ENCODE results near the gene CCDC74B.
"Not testable (repeated sequence)": the region's sequence is repeated elsewhere in the genome, so short reads cannot be mapped to it uniquely, and the experiment has no call there.

CCDC74B gene

DNA sequence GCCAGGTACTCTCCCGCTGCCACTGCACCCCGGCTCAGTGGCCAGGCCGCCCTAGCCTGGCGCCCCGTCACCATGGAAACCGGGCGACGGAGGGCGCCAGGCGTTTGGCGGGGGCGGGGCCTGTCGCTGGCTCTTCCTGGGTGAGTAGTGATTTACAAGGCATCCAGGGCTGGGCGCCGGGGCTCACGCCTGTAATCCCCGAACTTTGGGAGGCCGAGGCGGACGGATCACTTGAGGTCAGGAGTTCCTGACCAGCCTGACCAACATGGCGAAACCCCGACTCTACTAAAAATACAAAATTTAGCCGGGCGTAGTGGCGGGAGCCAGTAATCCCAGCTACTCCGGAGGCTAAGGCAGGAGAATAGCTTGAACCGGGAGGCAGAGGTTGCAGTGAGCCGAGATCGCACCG is at the start of gene CCDC74B:
Gene CCDC74B, minus strand, starts transcription at position 107 of the 409 bp plus-strand sequence. CDS start 116 bp downstream, outside the sequence.
- DNase-seq, result peak; percentile 78

DNA sequence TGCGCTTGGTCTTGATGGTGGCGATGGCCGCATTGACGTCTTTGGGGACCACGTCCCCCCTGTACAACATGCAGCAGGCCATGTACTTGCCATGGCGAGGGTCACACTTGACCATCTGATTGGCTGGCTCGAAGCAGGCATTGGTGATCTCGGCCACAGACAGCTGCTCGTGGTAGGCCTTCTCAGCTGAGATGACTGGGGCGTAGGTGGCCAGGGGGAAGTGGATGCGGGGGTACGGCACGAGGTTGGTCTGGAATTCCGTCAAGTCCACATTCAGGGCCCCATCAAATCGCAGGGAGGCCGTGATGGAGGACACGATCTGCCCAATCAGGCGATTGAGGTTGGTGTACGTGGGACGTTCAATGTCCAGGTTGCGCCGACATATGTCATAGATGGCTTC is 48.9 kb upstream of the CCDC74B start:
- DNase-seq, result not testable (repeated sequence)

DNA sequence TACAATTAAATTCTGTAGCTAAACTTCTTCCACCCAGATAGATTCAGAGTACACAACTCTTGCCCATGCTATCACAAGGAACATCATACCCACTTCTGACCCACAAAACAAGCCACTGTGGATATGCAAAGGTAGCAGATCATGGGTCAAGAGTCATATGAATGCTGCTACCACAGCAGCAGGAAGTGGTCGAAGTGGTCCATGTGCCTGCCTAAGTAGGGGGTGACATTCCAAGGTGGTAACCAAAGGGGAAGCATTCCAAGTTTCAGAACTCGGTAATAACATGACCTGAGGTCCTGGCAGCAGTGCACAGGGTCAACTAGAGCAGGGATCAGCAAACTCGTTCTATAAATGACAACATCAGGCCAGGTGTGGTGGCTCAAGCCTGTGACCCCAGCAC is 47.5 kb upstream of the CCDC74B start:
- DNase-seq, result not testable (repeated sequence)

DNA sequence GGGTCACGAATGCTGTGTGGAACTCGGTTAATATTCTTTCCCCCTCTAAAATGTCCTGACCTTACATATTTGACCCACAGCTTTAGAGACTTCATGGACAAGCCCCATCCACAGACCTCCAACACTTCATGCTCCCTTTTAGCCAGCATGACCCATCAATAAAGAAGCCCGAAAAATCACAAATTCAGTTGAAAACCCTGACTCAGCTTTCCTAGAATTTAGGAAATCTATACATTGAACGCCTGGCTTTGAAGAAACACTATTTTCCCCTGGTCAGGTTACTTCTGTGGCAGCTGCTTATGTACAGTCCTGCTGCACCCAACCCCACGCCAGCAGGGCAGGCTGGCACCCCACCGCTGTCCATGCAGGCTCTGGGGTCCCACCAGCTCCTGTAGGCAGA is 46.4 kb upstream of the CCDC74B start:
- not testable (repeated sequence) for DNase-seq

DNA sequence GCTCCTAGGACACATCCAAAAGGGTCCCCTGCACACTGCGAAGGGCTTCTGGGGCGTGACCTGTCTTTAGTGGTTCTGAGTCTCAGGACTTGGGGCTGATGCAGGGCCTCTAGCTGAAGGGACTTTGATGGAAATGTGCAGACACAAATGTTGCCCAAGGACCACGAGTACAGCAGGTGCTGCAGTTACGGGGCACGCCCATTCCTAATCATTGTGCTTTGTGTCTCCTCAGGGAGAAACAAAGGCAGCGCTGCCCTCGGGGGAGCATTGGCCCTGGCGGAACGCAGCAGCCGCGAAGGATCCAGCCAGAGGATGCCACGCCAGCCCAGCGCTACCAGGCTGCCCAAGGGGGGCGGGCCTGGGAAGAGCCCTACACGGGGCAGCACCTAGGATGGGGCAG is 45.3 kb upstream of the CCDC74B start:
- DNase-seq, result no peak

DNA sequence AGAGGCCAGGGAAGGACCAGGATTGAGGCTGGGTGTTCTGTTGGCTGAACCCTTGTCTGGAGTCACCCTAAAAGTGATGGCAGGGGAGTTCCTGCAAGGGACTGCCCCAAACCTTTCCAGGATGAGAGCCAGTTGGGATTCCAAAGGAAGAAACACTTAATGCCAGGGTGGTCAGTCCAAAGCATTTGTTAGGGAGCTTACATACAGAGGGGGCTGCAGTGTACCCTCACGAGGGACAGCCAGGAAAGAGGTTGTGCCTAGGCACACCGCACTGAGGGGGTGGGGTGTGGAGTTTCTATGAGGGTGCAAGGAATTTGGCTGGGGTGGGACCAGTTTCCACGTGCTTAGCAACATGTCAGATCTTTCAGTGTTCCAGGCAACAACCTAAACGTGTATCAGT is 44.0 kb upstream of the CCDC74B start:
- not testable (repeated sequence) for DNase-seq

DNA sequence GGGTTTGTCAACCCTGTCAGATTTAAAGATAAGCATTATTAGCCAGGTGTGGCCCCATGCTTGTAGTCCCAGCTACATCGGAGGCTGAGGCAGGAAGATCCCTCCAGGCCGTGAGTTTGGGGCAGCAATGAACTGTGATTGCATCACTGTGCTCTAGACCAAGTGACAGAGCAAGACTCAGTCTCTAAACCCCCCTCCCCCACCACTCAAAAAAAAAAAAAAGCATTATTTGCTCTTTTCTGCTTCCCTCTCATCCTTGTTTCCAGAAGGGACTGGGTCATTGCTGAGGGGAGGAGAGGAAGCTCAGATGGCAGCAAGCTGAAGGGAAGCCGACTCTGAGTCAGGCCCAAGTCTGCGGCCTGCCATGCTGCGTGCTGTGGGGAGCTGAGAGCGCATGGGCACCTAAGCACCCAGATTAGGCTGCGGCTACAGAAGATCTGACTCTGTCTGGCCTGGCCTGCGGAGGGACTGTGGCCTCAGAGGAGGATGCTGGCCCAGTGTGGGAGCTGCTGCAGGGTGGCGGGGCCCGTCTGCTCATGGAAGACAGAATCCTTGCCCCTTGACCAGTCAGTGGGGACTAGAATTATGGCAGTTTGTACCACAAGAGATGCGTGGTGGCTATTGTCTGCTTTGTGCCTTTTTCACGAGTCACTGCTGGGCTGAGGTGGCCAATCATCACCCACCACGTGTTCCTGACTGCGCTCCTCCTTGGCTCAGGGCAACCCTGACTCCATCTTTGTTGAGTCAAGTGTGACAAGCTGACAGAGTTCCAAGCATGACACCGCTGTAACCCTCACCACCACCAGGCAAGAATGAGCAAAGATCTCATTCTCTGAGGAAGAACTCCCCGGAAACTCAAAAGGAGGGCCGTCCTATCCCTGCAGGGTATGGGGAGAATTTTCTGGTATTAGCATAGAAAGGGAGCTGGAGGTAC is 43.2 kb upstream of the CCDC74B start:
- DNase-seq, result not testable (repeated sequence)

DNA sequence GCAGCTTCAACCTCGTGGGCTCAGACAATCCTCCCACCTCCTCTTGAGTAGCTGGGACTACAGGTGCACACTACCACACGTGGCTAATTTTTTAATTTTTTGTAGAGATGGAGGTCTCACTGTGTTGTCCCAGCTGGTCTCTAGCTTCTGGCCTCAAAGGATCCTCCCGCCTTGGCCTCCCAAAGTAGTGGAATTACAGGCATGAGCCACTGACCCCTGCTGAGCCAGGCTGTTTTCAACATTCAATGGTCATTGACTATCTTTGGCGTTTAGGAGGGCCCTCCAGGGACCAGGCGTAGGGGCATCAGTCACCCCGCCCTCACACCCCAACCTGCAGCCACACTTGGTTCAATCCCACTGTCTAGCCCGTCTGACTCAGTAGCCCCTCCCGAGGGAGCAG is 42.4 kb upstream of the CCDC74B start:
- DNase-seq, result no peak

DNA sequence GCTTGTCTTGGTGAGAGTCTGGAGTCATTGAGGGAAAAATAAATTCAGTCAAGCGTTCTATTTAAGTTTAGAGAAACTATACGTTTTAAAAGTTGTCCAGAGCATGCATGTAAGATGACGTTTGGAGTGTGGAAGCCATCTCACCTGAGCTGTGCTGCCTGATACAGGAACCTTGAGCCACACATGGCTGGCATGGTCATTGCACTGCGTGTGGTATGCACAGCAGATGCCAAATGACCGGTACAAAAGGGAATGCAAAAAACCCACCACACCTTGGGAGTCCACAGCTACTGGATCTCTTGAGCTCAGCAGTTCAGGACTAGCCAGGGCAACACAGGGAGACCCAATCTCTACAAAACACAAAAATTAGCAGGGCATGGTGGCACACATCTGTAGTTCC is 41.5 kb upstream of the CCDC74B start:
- DNase-seq, result no peak

DNA sequence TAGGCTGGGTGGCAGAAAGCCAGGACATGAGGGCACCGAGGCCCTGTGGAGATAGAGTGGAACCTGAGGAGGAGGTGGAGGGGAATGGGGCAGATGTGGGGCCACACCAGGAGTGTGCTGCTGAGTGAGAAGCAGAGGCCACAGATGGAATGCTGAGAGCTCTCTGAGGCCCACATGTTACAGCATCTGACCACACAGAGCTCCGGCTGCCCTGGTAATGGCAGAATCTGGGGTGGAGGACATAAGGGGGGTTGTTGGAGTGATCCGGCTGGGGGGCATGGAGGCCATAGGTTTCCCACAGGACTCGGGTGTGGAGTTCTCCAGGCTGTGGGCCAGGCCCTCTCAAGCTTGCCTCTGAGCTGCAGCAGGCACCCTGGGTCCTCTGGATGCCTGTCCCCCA is 41.0 kb upstream of the CCDC74B start:
- DNase-seq, result no peak

DNA sequence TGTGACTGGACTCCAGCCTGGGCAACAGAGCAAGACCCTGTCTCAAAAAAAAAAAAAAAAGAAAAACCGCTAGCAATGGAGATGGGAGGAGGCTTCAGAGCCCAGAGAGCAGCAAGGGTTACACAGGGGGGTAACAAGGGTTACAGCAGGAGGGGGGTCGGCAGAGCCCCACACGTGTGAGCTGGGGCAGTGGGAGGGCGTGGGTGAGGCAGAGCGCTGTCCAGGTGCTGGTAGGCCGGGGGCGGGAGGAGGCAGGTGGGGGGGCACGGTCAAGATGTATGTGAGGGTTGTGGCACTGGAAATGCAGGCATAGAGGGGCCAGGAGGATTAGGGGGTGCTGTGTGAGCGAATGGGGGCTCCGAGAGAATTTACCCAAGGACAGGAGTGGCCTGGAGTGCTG is 40.5 kb upstream of the CCDC74B start:
- no peak for DNase-seq

DNA sequence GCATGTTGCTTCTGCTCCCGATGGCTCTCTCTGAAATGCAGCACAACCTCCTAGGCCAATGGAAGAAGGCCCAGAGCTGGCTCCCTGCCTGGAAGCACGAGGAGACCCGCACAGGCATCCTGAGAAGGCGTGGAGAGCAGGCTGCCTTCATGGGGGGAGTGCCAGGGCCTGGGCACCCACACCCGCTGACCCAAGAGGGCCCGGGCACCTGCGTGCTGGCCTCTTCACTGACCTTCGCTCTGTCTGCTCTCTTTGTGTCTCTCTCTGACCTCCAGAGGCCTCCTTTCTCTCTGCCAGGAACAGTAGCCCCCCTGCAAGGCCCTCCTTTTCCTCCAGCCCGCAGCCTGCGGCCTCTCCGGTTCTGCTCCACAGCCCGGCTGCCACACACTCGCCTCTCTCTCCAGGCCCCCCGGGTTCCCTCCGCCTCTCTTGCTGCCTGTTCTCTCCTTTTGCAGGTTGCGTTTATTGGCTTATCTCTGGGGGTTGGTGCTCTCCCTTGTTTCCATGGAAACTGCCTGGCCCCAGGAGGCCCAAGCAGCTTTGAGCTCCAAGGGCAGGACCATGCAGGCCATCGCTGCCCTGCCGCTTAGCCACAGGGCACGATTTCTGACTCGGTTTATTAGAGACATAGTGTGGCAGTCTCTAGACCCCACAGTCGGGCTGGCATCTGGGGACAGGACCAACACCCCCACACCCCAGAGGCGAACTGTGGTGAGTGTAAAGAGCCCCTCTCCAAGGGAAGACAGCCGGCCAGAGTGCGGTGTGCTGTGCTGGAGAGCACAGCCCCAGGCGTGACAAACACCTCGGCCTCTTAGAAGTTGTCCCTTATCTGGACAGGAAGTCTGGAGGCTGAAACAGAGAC is 38.8 kb upstream of the CCDC74B start:
- no peak for DNase-seq

DNA sequence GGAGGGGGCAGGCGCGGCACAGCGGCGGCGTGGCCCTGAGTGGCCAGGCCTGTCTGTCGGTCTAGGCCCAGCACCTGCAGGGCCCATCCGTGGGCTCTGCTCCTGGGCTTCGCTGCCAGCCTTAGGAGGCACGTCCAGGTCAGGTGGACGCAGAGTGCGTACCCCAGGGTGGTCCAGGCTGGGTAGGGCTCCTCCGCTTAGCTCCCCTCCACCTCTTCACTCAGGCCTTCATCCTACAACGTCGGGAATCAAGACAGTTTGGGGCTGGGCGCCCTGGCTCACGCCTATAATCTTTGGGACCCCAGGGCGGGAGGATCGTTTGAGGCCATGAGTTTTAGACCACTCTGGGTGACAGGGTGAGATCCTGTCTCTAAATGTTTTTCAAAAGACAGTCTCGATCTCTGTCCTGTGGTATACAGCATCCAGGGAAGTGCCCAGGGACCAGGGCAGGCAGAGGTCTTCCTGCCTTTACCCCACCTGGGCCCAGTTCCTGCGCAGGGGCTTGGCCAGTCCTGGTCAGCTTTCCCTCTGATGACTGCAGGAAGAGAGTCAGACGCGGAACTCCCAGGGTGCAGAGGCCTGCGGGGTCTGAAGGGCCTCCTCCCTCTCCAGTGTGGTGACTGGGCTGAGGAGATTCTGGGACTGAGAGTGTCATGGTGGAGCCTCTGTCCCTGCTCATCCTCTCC is 38.1 kb upstream of the CCDC74B start:
- peak; percentile 7 for DNase-seq

DNA sequence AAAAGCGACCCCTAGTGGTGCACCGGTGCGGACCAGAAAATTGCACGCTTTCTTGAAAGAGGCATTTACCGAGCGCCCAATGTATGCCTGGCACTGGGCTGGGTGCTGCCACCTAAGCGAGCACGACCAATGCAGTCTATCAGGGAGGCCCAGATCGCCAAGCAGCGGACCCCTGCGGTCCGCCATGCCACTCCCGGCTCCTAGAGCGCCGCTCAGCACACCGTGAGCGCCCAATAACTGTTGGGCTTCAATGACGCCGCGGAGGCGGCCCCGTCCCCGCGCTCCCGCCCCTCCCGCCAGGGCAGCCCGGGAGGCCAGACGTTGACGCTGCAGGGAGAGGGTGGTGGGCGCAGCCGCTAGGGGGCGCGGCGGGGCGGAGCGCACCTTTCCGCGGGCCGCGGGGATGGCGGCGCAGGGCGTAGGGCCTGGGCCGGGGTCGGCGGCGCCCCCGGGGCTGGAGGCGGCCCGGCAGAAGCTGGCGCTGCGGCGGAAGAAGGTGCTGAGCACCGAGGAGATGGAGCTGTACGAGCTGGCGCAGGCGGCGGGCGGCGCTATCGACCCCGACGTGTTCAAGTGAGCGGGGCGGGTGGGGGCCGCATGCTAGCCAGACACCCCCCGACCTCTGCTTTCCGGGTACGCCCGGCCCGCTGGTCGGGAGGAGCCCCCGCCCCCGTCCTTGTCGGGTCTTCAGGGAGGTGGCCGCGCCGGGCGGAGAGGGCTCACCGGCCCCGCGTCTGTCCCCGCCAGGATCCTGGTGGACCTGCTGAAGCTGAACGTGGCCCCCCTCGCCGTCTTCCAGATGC is 37.2 kb upstream of the CCDC74B start, which contains the start of gene MZT2B:
Gene MZT2B, plus strand, starts transcription at position 383 of the 803 bp plus-strand sequence. Its CDS starts 21 bp downstream, at position 404.
- peak; percentile 92 for DNase-seq

DNA sequence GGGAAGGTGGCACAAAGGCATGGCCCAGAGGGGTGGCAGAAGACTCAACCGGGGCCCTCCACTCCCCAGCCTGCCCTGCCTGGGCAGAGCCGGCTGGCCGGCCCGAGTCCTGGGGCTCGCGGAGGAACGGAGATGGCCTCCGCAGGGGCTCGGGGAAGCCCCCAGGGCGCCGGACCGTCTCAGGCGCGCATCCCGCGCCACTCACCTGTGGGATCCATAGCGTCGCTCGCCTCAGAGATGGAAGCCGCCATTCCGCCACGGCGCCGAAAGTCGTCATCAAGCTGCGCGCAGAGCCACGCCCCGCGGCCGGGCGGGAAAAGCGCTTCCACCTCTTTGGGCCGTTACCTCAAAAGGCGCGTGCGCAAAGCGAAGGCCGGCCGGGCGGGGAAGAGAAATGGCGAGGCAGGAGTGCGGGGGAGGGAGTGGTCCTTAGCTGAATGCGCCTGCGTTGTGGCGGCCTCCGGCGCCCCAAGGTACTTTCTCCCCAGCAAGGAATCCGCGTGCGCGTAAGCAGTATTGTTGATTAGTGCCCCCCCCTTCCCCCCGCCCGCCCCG is 36.5 kb upstream of the CCDC74B start, which contains the start of gene SMPD4:
Gene SMPD4, minus strand, starts transcription at position 278 of the 555 bp plus-strand sequence. CDS start 5,010 bp downstream, outside the sequence.
- DNase-seq, result peak; percentile 97

DNA sequence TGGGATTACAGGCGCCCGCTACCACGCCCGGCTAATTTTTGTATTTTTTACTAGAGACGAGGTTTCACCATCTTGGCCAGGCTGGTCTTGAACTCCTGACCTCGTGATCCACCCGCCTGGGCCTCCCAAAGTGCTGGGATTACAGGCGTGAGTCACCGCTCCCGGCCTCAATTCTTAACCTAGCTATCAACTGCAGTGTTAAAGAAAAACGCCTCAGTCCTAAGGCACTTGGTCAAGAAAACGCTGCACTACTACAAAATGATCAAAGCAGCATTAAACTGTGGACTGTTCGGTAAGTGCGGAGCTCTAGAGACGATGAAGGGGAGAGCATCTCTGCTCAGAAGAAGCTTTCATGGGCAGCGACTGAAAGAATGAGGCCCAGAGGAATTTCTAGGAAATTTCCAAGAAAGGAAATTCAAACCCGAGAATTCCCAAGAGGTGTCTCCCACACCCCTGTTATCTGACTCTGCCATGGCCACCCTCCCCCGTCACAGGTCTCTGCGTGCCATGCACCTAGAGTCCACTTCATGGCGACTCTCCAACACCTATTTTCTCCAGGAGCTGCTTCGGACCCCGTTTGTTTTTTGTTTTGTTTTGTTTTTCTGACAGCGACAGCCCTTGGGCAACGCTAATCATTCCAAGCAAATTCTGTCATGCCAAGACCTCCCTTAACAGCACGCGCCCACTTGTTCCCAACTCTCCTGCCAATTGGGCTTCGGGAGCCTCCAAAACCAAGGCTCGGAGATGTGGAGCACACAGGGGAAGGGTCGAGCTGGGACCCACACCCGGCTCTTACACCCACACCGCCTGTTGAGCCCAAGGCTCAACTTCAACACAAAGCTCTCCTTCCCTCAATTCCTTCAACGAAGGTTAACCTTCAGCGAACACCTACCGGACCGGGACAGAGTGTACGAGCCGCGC is 35.8 kb upstream of the CCDC74B start:
- not testable (repeated sequence) for DNase-seq

DNA sequence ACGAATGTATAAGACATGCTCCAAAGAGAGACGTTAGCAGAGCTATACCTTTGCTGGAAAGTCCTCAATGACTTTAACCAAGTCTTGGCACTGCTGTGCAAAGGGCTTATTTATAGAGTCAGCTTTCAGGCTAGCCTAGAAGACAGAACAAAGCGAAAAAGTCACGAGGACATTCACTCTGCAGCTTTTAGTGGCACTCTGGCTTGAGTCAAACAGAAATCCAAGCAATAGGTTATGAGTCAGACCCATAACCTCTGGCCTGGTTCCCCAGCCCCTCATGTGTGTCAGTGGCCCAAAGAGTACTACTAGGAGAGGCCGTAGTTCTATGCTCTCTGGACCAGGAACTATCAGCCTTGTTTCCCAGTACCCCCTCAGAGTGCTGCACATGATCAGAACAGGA is 30.0 kb upstream of the CCDC74B start:
- not testable (repeated sequence) for DNase-seq

DNA sequence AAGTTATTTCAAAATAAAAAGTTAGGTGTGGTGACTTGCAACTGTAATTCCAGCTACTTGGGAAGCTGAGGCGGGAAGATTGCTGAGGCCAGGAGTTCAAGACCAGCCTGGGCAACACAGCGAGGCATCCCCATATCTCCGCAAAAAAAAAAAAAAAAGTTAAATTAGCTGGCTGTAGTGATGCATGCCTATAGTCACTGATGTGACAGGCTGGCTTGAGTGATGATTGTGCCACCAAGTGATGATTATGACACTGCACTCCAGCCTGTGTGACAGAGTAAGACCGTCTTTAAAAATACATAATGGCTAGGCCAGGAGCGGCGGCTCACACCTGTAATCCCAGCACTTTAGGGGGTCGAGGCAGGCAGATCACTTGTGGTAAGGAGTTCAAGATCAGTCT is 25.0 kb upstream of the CCDC74B start:
- no peak for DNase-seq

DNA sequence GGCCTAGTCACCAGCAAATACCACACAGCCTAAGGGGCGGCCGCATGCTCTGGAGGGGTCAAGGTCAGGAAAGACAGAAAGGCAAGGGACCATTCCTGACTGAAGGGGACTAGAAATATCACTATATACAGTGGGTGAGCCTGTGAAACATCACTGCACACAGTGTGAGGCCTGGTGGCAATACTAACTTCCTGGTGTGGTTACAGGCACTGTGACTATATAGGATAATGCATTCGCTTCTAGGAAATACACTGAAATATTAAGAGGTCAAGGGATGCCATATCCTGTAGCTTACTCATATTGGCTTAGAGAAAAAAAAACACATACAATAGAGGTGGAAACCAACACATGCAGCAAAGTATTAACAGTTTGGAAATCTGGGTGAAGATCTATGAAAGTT is 24.3 kb upstream of the CCDC74B start:
- not testable (repeated sequence) for DNase-seq

DNA sequence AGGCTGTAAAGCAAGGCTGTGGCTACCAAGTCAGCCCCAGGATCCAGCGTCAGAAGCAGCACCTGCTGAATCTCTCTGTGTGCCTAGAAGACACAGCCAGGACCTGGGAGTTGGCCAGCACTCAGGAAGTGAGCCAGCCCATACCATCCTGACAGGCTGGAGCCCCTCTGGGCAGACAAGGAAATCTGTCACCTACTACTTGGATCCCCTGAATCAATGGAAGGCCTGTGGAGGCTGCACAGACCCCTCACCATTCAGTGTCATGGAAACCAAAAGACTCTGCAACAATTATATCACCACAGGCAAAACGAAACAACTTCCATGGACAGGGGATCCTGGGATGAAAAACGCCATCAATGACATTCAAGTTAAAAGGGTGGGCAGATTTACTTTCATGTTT is 21.7 kb upstream of the CCDC74B start:
- DNase-seq, result not testable (repeated sequence)

All from RPMI8226 (cell line).